Stimulated activated memory B cell treated with anti-CD40 and anti-IgM and Interleukin-4, amounts not matched to agents 10 μg/mL and 1 μg/mL and 100 μg/mL, for 72 hours (primary cell): Measurements from ENCODE around the gene GJB3.
A peak's percentile ranks its signal among the peaks of the same experiment; 100 is the strongest.
"Not testable (repeated sequence)": the region's sequence is repeated elsewhere in the genome, so short reads cannot be mapped to it uniquely, and the experiment has no call there.

Experiments used
- ATAC-seq: fragments of 150-1000 bp; cut with Tn5 transposase; 2 replicates; pipeline ENCODE4 v1.10.0; 2021
- H3K27ac Mint-ChIP-seq: one replicate; pipeline ENCODE4 v1.8.0; 2022; ENCODE audit warnings: mild to moderate bottlenecking, mixed read lengths
- H3K27me3 Mint-ChIP-seq: one replicate; pipeline ENCODE4 v1.8.0; 2022; ENCODE audit warnings: mixed read lengths
- H3K36me3 Mint-ChIP-seq: one replicate; pipeline ENCODE4 v1.8.0; 2022; ENCODE audit warnings: mixed read lengths
- H3K4me1 Mint-ChIP-seq: one replicate; pipeline ENCODE4 v1.8.0; 2022; ENCODE audit warnings: mixed read lengths
- H3K4me3 Mint-ChIP-seq: one replicate; pipeline ENCODE4 v1.8.0; 2022; ENCODE audit warnings: mild to moderate bottlenecking, moderate library complexity, mixed read lengths
- H3K9me3 Mint-ChIP-seq: one replicate; pipeline ENCODE4 v1.8.0; 2022; ENCODE audit warnings: mixed read lengths

The GJB3 gene

DNA sequence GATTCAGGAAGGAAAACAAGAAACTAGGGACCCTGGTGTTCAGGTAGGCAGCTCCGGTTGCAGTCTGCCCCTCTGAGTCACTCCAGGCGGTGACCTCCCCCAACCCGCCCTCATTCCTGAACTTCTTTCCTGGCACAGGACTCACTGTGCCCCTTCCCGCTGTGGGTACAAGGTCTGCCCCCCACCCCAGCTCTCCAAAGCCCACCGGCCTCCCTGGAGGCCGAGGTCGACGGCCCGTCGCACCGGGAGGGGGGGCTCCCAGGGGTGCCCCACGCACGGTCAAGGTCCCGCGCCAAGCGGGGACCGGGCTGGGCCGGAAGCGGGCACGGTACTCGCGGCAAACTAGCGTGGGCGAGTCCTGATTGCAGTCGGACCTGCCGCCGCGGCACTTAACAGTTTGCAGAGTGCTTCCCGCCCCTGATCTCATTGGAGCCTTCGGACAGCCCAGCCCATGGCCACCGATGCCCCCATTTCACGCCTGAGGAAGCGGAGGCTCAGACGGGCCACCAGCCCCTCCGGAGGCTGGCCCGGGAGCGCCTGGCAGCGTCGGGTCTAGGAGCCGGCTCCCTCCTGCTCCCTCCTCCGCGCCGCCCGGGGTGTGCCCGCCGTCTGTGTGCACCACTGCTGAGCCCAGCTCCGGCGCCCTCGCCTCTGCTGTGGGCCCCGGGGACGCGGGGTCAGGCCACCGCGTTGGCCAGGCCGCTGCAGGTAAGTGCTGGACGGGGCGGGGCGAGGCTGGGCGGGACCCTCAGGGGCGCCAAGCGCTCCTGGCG lies at the start of gene GJB3:
GJB3 (plus strand) TSS at position 144 of the 773 bp plus-strand sequence. CDS start 3,549 bp downstream, outside the sequence.
- H3K4me3 Mint-ChIP-seq = no peak within 1 kb of the TSS
- peaks cover under 1% of the 10 kb centered on the region for H3K4me1 Mint-ChIP-seq
- H3K27me3 Mint-ChIP-seq = peaks cover 66% of the 10 kb centered on the region
- H3K9me3 Mint-ChIP-seq = no peaks in the 10 kb centered on the region
- H3K27ac Mint-ChIP-seq = no peak within 1 kb of the TSS
- no peaks in the 10 kb centered on the region for H3K36me3 Mint-ChIP-seq
- ATAC-seq = peak; percentile 26

DNA sequence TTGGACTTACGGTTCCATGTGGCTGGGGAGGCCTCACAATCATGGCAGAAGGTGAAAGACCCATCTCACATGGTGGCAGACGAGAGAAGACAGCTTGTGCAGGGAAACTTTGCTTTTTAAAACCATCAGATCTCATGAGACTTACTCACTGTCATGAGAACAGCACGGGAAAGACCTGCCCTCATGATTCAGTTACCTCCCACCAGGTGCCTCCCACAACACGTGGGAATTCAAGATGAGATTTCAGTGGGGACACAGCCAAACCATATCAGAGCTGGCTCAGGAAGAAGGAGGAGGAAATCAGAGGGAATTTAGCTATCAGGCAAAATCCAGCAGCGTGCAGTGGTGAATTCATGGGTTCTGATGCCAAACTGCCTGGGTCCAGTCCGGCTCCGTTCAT lies 48.2 kb upstream of the GJB3 start:
- not testable (repeated sequence) for H3K27ac Mint-ChIP-seq, H3K36me3 Mint-ChIP-seq, H3K9me3 Mint-ChIP-seq, H3K4me3 Mint-ChIP-seq, H3K4me1 Mint-ChIP-seq, ATAC-seq
- peaks cover 21% of the 10 kb centered on the region for H3K27me3 Mint-ChIP-seq

DNA sequence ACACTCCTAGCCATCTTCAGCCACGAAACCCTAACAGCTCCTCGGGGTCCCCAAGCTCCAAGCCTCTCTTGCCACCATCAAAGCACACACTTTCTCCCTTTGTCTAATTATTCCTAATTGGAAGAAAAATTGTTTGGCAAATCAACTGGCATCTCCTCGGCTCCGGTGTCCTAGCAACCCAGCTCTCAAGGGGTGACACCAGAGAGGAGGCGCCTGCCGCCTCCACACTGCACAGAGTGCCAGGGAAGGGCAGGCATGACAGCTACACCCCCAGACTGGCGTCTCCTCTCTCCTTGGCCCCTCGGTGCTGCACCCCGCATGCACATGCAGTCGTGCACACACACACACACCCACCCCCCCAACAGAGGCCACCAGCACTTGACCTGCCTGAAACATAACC lies 44.3 kb upstream of the GJB3 start:
- H3K4me3 Mint-ChIP-seq = no peak overlapping the region
- no peaks in the 10 kb centered on the region for H3K9me3 Mint-ChIP-seq
- no peaks in the 10 kb centered on the region for H3K4me1 Mint-ChIP-seq
- no peaks in the 10 kb centered on the region for H3K36me3 Mint-ChIP-seq
- H3K27me3 Mint-ChIP-seq = peaks cover 21% of the 10 kb centered on the region
- ATAC-seq = no peak
- H3K27ac Mint-ChIP-seq = no peak overlapping the region

DNA sequence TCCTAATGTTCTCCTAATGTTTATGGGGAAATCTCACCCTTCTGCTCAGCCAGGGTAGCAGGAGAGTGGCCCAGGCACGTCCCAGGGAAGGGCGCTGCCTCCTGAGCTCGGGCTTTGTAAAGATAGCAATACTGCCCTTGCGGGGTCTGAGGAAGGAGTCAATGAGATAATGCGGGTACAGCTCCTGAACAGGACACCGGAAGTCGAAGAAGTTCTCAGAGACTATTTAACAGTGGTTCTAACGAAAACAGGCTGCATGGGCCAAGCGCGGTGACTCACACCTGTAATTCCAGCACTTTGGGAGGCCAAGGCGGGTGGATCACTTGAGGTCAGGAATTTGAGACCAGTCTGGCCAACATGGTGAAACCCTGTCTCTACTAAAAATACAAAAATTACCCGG lies 43.8 kb upstream of the GJB3 start:
- H3K27ac Mint-ChIP-seq = not testable (repeated sequence)

DNA sequence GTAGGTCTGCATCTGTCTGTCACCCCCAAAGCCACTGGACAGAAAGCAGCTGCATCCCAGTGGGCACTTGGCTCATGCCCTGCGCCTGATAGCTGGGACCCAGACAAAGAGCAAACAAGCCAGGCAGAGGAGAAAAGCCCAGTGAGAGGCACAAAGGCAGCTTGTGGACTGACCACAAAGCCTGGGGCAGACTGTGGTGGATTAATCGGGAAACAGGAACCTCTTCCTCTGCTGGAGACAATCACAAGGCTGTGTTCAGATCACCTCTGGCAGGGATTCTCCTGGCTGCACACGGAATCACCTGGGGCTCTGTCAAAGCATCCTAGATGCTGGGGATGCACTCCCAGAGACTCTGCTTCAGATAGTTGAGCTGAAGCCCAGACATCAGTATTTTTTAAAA lies 41.4 kb upstream of the GJB3 start:
- H3K36me3 Mint-ChIP-seq = no peaks in the 10 kb centered on the region
- peaks cover 8% of the 10 kb centered on the region for H3K4me1 Mint-ChIP-seq
- H3K9me3 Mint-ChIP-seq = no peaks in the 10 kb centered on the region
- H3K27ac Mint-ChIP-seq = no peak overlapping the region
- H3K4me3 Mint-ChIP-seq = no peak overlapping the region
- no peak for ATAC-seq
- peaks cover 37% of the 10 kb centered on the region for H3K27me3 Mint-ChIP-seq

More for the DNA sequence above, 43.8 kb upstream of the GJB3 start:
- not testable (repeated sequence) for H3K4me1 Mint-ChIP-seq, ATAC-seq, H3K4me3 Mint-ChIP-seq, H3K9me3 Mint-ChIP-seq, H3K36me3 Mint-ChIP-seq
- H3K27me3 Mint-ChIP-seq = peaks cover 24% of the 10 kb centered on the region

DNA sequence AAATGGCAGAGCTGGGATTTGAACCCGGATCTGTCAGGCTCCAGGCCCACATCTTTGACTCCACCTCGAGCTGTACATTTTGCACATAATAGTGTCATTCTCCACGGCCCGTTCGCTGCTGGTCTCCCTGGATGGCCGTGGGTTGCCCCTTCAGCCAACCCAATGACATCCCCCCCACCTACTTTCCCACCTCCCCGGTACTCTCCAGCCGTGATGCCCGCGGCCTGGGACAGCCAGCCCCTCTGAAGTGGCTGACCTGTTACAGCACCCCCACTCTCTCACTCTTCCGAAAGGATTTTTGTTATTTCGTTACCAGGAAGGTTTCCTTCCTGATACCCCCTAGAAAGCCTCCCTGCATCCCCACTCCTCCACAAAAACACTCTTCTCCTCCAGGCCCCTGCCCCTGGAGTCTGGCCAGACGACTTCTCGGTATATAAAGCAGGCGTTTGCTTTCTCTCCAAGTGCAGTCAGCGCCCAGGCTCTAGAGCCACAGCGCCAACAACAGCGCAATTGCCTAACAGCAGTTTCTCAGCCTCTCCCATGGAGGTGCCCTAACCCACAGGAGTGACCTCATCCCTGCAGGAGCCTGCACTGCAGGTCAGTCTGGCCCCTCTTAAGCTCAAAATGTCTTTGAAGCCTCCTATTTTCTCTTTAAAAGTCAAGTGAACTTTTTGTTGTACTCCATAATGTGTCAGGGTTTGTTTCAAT lies 40.7 kb upstream of the GJB3 start:
- Mint-ChIP-seq H3K4me3 (no peak overlapping the region), H3K36me3 (no peaks in the 10 kb centered on the region), H3K27me3 (peaks cover 37% of the 10 kb centered on the region), H3K27ac (no peak overlapping the region), H3K9me3 (no peaks in the 10 kb centered on the region), H3K4me1 (peaks cover 8% of the 10 kb centered on the region)
- ATAC-seq = no peak

- Mint-ChIP-seq H3K4me3 (no peak overlapping the region), H3K36me3 (no peaks in the 10 kb centered on the region), H3K9me3 (no peaks in the 10 kb centered on the region), H3K27me3 (peaks cover 26% of the 10 kb centered on the region), H3K4me1 (peaks cover 8% of the 10 kb centered on the region), H3K27ac (no peak overlapping the region)
- ATAC-seq = peak; percentile 84
Measured at GRCh38 chr1:34742667-34743270, 38.2 kb upstream of the GJB3 start.

DNA sequence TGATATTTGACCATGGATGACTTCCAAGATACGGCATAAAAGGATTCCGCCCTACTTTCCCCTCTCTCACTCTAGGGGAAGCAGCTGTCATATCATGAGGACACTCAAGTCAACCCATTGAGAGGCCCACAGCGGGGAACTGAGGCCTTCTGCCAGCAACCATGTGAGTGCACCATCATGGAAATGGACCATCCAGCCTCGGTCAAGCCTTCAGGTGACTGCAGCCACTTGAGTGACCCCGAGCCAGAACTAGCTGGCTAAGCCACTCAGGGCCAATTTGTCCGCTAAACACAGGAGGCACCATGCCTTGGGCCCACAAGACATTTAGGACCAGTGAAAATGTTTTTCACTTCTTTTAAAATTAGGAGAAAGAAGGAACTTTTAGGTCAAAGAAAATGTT lies 37.2 kb upstream of the GJB3 start:
- no peaks in the 10 kb centered on the region for H3K9me3 Mint-ChIP-seq
- peaks cover 8% of the 10 kb centered on the region for H3K4me1 Mint-ChIP-seq
- peaks cover 33% of the 10 kb centered on the region for H3K27me3 Mint-ChIP-seq
- H3K4me3 Mint-ChIP-seq = no peak overlapping the region
- no peak overlapping the region for H3K27ac Mint-ChIP-seq
- no peak for ATAC-seq
- no peaks in the 10 kb centered on the region for H3K36me3 Mint-ChIP-seq

DNA sequence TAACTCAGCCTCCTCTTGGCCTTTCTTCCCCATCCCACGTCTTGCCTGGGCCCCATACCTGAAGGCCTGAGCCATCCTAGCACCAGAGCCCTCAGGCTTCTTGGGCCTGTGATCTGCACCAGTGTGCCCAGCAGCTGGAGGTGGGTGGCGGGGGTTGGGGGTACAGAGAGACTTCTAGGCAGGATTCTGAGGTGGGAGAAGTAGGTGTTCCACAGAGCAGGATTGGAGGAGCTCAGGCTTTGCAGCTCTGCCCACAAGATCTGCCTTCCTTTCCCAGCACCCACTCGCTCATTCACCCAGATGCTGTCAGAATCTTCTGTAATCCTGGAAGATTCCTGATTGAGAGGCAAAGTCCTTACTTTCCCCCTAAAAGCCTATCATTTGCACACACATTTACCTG lies 36.2 kb upstream of the GJB3 start:
- Mint-ChIP-seq H3K27me3 (peaks cover 33% of the 10 kb centered on the region), H3K27ac (no peak overlapping the region), H3K9me3 (no peaks in the 10 kb centered on the region), H3K36me3 (no peaks in the 10 kb centered on the region), H3K4me3 (no peak overlapping the region), H3K4me1 (peaks cover 8% of the 10 kb centered on the region)
- no peak for ATAC-seq

- peaks cover 8% of the 10 kb centered on the region for H3K4me1 Mint-ChIP-seq
- no peaks in the 10 kb centered on the region for H3K36me3 Mint-ChIP-seq
- no peak overlapping the region for H3K27ac Mint-ChIP-seq
- H3K27me3 Mint-ChIP-seq = peaks cover 33% of the 10 kb centered on the region
- H3K9me3 Mint-ChIP-seq = no peaks in the 10 kb centered on the region
- no peak overlapping the region for H3K4me3 Mint-ChIP-seq
- ATAC-seq = no peak
Measured at GRCh38 chr1:34745666-34746065, 35.3 kb upstream of the GJB3 start.

- ATAC-seq = no peak
- Mint-ChIP-seq H3K4me3 (no peak overlapping the region), H3K27me3 (peaks cover 33% of the 10 kb centered on the region), H3K9me3 (no peaks in the 10 kb centered on the region), H3K36me3 (no peaks in the 10 kb centered on the region), H3K27ac (no peak overlapping the region), H3K4me1 (peaks cover 8% of the 10 kb centered on the region)
Measured at GRCh38 chr1:34746101-34746500, 34.9 kb upstream of the GJB3 start.

GRCh38 chr1:34746785-34747637 lies 34.0 kb upstream of the GJB3 start:
- H3K27me3 Mint-ChIP-seq = peaks cover 33% of the 10 kb centered on the region
- no peaks in the 10 kb centered on the region for H3K36me3 Mint-ChIP-seq
- H3K27ac Mint-ChIP-seq = no peak overlapping the region
- H3K9me3 Mint-ChIP-seq = no peaks in the 10 kb centered on the region
- no peak overlapping the region for H3K4me3 Mint-ChIP-seq
- ATAC-seq = no peak
- peaks cover 8% of the 10 kb centered on the region for H3K4me1 Mint-ChIP-seq

DNA sequence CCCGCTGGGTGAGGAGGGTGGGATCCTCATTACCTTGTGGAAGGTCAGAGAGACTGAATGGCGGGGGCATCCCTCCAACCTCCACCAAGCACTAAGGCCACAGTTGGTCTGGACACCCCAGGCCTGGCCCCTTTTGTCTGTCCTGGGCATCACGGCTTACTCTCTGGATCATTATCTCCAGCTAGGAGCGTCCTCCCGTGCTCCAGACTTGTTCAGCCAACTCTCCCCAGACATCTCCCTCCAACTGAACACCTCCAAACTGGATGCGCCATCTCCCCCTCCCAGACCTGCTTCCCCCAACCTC lies 33.4 kb upstream of the GJB3 start:
- H3K36me3 Mint-ChIP-seq = no peaks in the 10 kb centered on the region
- H3K4me3 Mint-ChIP-seq = no peak overlapping the region
- no peaks in the 10 kb centered on the region for H3K9me3 Mint-ChIP-seq
- ATAC-seq = no peak
- H3K4me1 Mint-ChIP-seq = peaks cover 3% of the 10 kb centered on the region
- no peak overlapping the region for H3K27ac Mint-ChIP-seq
- peaks cover 27% of the 10 kb centered on the region for H3K27me3 Mint-ChIP-seq

- H3K4me1 Mint-ChIP-seq = no peaks in the 10 kb centered on the region
- no peak overlapping the region for H3K4me3 Mint-ChIP-seq
- H3K27ac Mint-ChIP-seq = no peak overlapping the region
- H3K27me3 Mint-ChIP-seq = peaks cover 17% of the 10 kb centered on the region
- H3K9me3 Mint-ChIP-seq = peaks cover 4% of the 10 kb centered on the region
- H3K36me3 Mint-ChIP-seq = no peaks in the 10 kb centered on the region
- no peak for ATAC-seq
Measured at GRCh38 chr1:34749992-34750391, 31.0 kb upstream of the GJB3 start.

DNA sequence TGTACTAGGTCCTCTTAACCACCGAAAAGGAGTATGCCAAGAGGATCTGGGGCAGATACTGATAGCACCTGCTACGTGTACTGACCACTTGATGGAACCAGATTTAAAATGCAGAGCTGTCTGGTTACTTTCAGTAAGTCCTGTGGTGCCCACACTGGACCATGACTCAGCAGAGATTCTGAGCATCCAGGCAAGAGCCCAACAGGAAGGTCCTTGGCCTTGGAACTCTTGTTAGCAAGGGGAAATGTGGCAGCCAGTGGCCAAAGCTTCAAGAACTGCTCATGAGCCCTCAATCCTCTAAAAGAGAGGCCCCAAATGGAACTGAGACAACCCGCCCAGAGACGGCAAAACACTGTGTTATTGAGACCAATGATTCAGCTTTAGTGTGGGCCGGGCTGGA lies 30.4 kb upstream of the GJB3 start:
- ATAC-seq = no peak
- H3K36me3 Mint-ChIP-seq = no peaks in the 10 kb centered on the region
- H3K4me1 Mint-ChIP-seq = no peaks in the 10 kb centered on the region
- no peak overlapping the region for H3K27ac Mint-ChIP-seq
- no peak overlapping the region for H3K4me3 Mint-ChIP-seq
- H3K9me3 Mint-ChIP-seq = peaks cover 4% of the 10 kb centered on the region
- H3K27me3 Mint-ChIP-seq = peaks cover 17% of the 10 kb centered on the region
